OCI-LY3 (cell line): Measurements from ENCODE around the gene ZNF335.
A peak's percentile ranks its signal among the peaks of the same experiment; 100 is the strongest.

Experiments
- H2AFZ ChIP-seq: fragments of 200-600, 300-600 bp; shearing (Covaris generic); 2 replicates; pipeline ENCODE4 v1.6.0; 2014; ENCODE audit warnings: antibody characterized with exemption, low read depth, low read length
- H3K27ac ChIP-seq: fragments of 200-600, 300-600 bp; sonication (generic); 2 replicates; pipeline ENCODE4 v1.5.1; 2014; ENCODE audit warnings: mild to moderate bottlenecking, low read length, moderate library complexity, mixed read lengths
- H3K27me3 ChIP-seq: fragments of 200-600, 300-600 bp; sonication (generic); 2 replicates; pipeline ENCODE4 v1.6.1; 2014; ENCODE audit warnings: low read depth, low read length, mixed read lengths
- H3K36me3 ChIP-seq: fragments of 200-600, 300-600 bp; sonication (generic); replicated peaks from 2 replicates; pipeline ENCODE3; 2014; ENCODE audit warnings: low read depth, low read length, mixed read lengths
- H3K4me1 ChIP-seq: fragments of 300-600, 200-600 bp; sonication (generic); 2 replicates; pipeline ENCODE4 v1.6.1; 2014; ENCODE audit warnings: low read length, mixed read lengths
- H3K4me2 ChIP-seq: fragments of 200-600, 300-600 bp; sonication (generic); 2 replicates; pipeline ENCODE4 v1.6.1; 2014; ENCODE audit warnings: low read length, mixed read lengths
- H3K4me3 ChIP-seq: fragments of 300-600, 200-600 bp; sonication (generic); 2 replicates; pipeline ENCODE4 v1.5.1; 2014; ENCODE audit warnings: antibody characterized with exemption, mild to moderate bottlenecking, low read length, moderate library complexity
- H3K79me2 ChIP-seq: fragments of 300-600, 200-600 bp; shearing (Covaris generic); 2 replicates; pipeline ENCODE4 v1.6.1; 2014; ENCODE audit warnings: mild to moderate bottlenecking, low read length, mixed read lengths
- H3K9ac ChIP-seq: fragments of 300-600, 200-600 bp; shearing (Covaris generic); 2 replicates; pipeline ENCODE4 v1.6.0; 2014; ENCODE audit warnings: mild to moderate bottlenecking, low read length, moderate library complexity
- H3K9me3 ChIP-seq: fragments of 200-600, 300-600 bp; shearing (Covaris generic); 2 replicates; pipeline ENCODE4 v1.6.1; 2014; ENCODE audit warnings: low read length, mixed read lengths; ENCODE audit not compliant: insufficient read depth
- H4K20me1 ChIP-seq: fragments of 200-600, 300-600 bp; sonication (generic); 2 replicates; pipeline ENCODE4 v1.6.1; 2016; ENCODE audit warnings: low read length, mixed read lengths; ENCODE audit not compliant: insufficient read depth
- EZH2phosphoT487 ChIP-seq: fragments of 200-600 bp; shearing (Covaris generic); IDR thresholded peaks from 2 replicates; pipeline ENCODE4 v1.6.1; 2018; ENCODE audit warnings: antibody characterized with exemption, mixed run types, low read depth
- TF ChIP-seq, protein P1 (sequence below): fragments of 200-600, 300-600 bp; sonication (generic); IDR thresholded peaks from 2 replicates; pipeline ENCODE4 v1.5.1; 2014; ENCODE audit warnings: antibody characterized with exemption, low read length, low read depth

ZNF335 gene

DNA sequence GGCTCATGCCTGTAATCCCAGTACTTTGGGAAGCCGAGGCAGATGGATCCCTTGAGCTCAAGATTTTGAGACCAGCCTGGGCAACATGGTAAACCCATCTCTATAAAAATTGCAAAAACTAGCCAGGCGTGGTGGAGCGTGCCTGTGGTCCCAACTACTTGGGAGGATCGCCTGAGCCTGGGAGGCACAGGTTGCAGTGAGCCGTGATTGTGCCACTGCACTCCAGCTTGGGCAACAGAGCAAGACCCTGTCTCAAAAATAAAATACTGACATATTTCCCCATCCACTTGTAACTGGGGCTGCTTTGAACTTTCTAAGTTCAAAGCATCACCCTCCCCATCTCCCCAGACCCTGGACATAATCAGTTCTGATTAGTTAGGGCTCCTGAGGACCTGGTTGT, 29.5 kb upstream of the ZNF335 start:
- no peak overlapping the region for H3K27ac ChIP-seq
- no peak for TF ChIP-seq EZH2phosphoT487
- TF ChIP-seq, protein P1, sequence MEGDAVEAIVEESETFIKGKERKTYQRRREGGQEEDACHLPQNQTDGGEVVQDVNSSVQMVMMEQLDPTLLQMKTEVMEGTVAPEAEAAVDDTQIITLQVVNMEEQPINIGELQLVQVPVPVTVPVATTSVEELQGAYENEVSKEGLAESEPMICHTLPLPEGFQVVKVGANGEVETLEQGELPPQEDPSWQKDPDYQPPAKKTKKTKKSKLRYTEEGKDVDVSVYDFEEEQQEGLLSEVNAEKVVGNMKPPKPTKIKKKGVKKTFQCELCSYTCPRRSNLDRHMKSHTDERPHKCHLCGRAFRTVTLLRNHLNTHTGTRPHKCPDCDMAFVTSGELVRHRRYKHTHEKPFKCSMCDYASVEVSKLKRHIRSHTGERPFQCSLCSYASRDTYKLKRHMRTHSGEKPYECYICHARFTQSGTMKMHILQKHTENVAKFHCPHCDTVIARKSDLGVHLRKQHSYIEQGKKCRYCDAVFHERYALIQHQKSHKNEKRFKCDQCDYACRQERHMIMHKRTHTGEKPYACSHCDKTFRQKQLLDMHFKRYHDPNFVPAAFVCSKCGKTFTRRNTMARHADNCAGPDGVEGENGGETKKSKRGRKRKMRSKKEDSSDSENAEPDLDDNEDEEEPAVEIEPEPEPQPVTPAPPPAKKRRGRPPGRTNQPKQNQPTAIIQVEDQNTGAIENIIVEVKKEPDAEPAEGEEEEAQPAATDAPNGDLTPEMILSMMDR: no peak
- no peaks in the 10 kb centered on the region for H3K79me2 ChIP-seq
- no peak overlapping the region for H3K9ac ChIP-seq
- H3K4me3 ChIP-seq: no peak overlapping the region
- peaks cover 42% of the 10 kb centered on the region for H3K4me1 ChIP-seq
- H4K20me1 ChIP-seq: 0 out of 2 replicates have a peak, but pooled peaks cover 4% of the 10 kb centered on the region
- H3K4me2 ChIP-seq: no peak overlapping the region
- H3K36me3 ChIP-seq: no peaks in the 10 kb centered on the region
- H3K27me3 ChIP-seq: peaks cover 72% of the 10 kb centered on the region
- H3K9me3 ChIP-seq: no peaks in the 10 kb centered on the region
- no peak overlapping the region for H2AFZ ChIP-seq

DNA sequence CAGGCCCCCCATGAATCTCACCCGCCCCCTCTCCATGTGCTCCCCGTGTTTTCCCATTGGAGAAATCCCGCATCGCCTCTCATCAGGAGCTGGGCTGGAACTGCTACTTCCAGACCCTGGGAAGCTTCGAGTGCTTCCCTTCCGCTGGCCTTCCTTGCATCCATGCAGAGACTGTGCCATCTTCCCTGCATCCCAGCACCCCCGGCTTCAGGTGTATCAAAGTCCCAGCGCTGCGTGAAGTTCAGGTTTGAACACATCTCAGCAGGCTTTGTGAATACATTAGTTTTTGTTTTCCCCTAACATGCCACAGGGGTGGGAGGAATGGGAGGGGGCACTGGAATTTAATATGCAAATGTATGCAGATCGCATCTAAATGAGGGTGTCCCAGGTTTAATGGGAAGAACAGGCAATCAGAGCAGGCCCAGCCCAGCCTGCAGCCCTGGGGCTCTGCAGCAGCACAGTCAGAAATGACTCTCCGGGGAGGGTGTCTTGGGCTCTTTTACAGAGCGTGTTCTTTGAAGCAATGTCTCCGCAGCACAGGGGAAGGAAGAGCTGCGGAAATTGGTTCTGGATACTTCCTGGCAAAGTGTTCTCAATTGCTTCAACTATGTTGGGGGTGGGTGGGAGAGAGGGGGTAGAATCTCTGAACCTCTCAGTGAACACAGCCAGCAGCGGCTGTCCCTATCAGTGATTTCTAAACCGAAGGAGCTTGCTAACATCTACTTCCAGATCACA, 28.4 kb upstream of the ZNF335 start:
- 0 out of 2 replicates have a peak, but pooled peaks cover 4% of the 10 kb centered on the region for H4K20me1 ChIP-seq
- H3K36me3 ChIP-seq: no peaks in the 10 kb centered on the region
- H3K4me1 ChIP-seq: peaks cover 31% of the 10 kb centered on the region

DNA sequence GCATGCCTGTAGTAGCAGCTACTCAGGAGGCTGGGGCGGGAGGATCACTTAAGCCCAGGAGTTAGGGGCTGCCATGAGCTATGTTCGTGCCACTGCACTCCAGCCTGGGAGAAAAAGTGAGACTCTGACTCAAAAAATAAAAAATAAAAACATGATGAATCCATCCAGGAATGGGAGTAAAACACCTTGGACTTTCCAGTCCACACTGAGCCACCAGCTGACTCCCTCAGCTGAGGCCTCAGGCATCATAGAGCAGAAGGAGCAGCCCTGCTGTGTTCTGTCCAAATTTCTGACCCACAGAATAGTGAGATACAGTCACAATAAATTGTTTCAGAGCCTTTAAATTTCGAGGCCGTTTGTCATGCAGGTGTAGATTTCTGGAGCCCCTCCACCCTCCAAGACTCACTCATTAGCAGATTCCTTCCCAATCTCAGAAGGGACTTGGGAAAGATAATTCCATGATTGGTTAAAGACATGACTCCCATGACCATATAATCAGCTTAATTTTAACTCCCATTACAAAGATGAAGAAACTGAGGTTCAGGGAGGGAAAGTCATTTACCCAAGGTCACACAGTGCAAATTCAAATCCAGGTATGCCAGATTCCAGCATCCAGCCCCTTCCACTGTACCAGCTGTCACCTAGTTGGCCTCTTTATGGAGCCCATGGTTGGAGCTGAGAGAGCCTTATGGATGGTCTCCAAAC, 27.7 kb upstream of the ZNF335 start:
- TF ChIP-seq, protein P1: no peak
- TF ChIP-seq EZH2phosphoT487: no peak
- no peaks in the 10 kb centered on the region for H3K79me2 ChIP-seq
- no peaks in the 10 kb centered on the region for H3K9me3 ChIP-seq
- 0 out of 2 replicates have a peak, but pooled peaks cover 4% of the 10 kb centered on the region for H4K20me1 ChIP-seq
- H3K4me1 ChIP-seq: peaks cover 24% of the 10 kb centered on the region
- no peaks in the 10 kb centered on the region for H3K36me3 ChIP-seq
- H3K4me3 ChIP-seq: no peak overlapping the region
- no peak overlapping the region for H3K9ac ChIP-seq
- no peak overlapping the region for H2AFZ ChIP-seq
- no peak overlapping the region for H3K27ac ChIP-seq
- peaks cover 73% of the 10 kb centered on the region for H3K27me3 ChIP-seq
- H3K4me2 ChIP-seq: no peak overlapping the region

More for the DNA sequence above, 28.4 kb upstream of the ZNF335 start:
- no peak overlapping the region for H3K9ac ChIP-seq
- H3K9me3 ChIP-seq: no peaks in the 10 kb centered on the region
- H3K79me2 ChIP-seq: no peaks in the 10 kb centered on the region
- no peak overlapping the region for H2AFZ ChIP-seq
- no peak overlapping the region for H3K27ac ChIP-seq
- TF ChIP-seq, protein P1: no peak
- TF ChIP-seq EZH2phosphoT487: no peak
- H3K4me3 ChIP-seq: no peak overlapping the region
- H3K27me3 ChIP-seq: peaks cover 66% of the 10 kb centered on the region
- no peak overlapping the region for H3K4me2 ChIP-seq

DNA sequence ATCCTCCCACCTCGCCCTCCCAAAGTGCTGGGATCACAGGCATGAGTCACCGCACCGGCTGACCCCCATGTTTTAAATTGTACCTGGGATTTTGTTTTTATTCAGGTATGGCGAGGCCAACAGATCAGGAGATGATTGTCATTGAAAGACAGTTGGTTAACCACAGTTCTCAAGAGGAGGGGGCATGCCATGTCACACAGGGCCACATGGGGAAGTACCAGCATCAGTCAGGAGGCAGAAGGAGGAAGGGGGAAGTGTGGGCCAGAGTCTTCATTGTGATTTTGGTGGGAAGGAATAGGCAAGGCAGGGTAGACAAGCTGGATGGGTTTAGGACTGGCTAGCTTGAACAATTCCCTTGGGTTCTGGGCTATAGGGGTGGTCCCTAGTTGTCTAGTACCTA, 26.8 kb upstream of the ZNF335 start:
- Histone ChIP-seq H3K79me2 (no peaks in the 10 kb centered on the region), H4K20me1 (0 out of 2 replicates have a peak, but pooled peaks cover 4% of the 10 kb centered on the region), H3K36me3 (no peaks in the 10 kb centered on the region), H3K9ac (no peak overlapping the region), H2AFZ (no peak overlapping the region), H3K4me2 (peak overlapping the region; percentile 39), H3K27ac (no peak overlapping the region), H3K27me3 (peaks cover 70% of the 10 kb centered on the region), H3K4me1 (peaks cover 19% of the 10 kb centered on the region), H3K9me3 (no peaks in the 10 kb centered on the region), H3K4me3 (no peak overlapping the region)
- TF ChIP-seq EZH2phosphoT487: no peak
- TF ChIP-seq, protein P1: no peak
